K562 (cell line): ENCODE measurements around the gene GLB1L3. TPM values are rescaled to one million over a fixed set of nuclear protein-coding genes. Genes with fewer than 3 reads are reported as not detected.

ENCODE experiments used
- ATAC-seq: fragments of 200-7000 bp; cut with Tn5 transposase; 3 replicates; pipeline ENCODE4 v1.9.1; 2020; ENCODE audit warnings: moderate library complexity
- BruUV-seq: library from RNA; stranded (reverse); fragments of 400-500 nt; replicated peaks from 2 replicates; lab custom pipeline; 2021; lab: Mats Ljungman, UMichigan
- CTCF ChIA-PET: fragments of 300-600 bp; formaldehyde crosslinking; extraction: SDS; loops from one replicate; lab custom pipeline; 2021; ENCODE audit warnings: low intra/inter-chr PET ratio; lab: Yijun Ruan, JAX
- POLR2A ChIA-PET: fragments of 300-600, 350-650 bp; sonication (Branson Sonifier 250); formaldehyde crosslinking; extraction: SDS; loops from one replicate; lab custom pipeline; 2021; ENCODE audit warnings: antibody characterized with exemption, inconsistent platforms; lab: Yijun Ruan, JAX
- DNase-seq, 4 experiments: peaks; one replicate each; pipeline versions ENCODE4 v3.0.0 to v3.0.0-alpha.2; 2011 to 2018; ENCODE audit warnings: low spot score in 3 of 4, mixed read lengths in 3 of 4; ENCODE audit errors: extremely low read depth in 1 of 4
- FAIRE-seq: peaks from 2 replicates; lab custom pipeline; 2011; peaks lifted over from hg19 to GRCh38; lab: Jason Lieb, UNC
- H2AFZ ChIP-seq: 2 replicates; pipeline ENCODE4 v1.6.0; 2011; ENCODE audit warnings: low read depth, low read length, control low read depth, inconsistent platforms
- H3K27ac ChIP-seq: fragments of 200-600 bp; 3 replicates; pipeline ENCODE4 v1.8.0; 2011; ENCODE audit warnings: low read depth, mild to moderate bottlenecking, control low read depth, inconsistent platforms, low read length, moderate library complexity, mixed read lengths; ENCODE audit errors: extremely low read depth
- H3K27me3 ChIP-seq, 2 experiments: fragments of 300-600 bp in 1 of 2; 2 replicates in 1 of 2; 3 replicates in 1 of 2; pipeline versions ENCODE4 v1.6.0 to v1.8.0; 2011; ENCODE audit warnings: inconsistent platforms in 2 of 2, low read length in 2 of 2, mild to moderate bottlenecking in 1 of 2, mixed read lengths in 1 of 2, moderate library complexity in 1 of 2; ENCODE audit not compliant: control insufficient read depth in 2 of 2, insufficient read depth in 2 of 2
- H3K36me3 ChIP-seq: fragments of 300-600 bp; 3 replicates; pipeline ENCODE4 v1.8.0; 2011; ENCODE audit warnings: mild to moderate bottlenecking, low read length, inconsistent platforms; ENCODE audit not compliant: control insufficient read depth, insufficient read depth
- H3K4me1 ChIP-seq, 2 experiments: fragments of 200-600 bp in 1 of 2; replicated peaks in 1 of 2; 2 replicates in 1 of 2; 3 replicates in 1 of 2; pipeline versions ENCODE4 v1.5.1 to v1.8.0; 2011; ENCODE audit warnings: inconsistent platforms in 2 of 2, low read length in 2 of 2, mild to moderate bottlenecking in 1 of 2, mixed read lengths in 1 of 2, moderate library complexity in 1 of 2; ENCODE audit not compliant: control insufficient read depth in 2 of 2, insufficient read depth in 2 of 2
- H3K4me2 ChIP-seq: 2 replicates; pipeline ENCODE4 v1.6.1; 2011; ENCODE audit warnings: low read length, control low read depth, inconsistent platforms, mixed read lengths; ENCODE audit not compliant: insufficient read depth
- H3K4me3 ChIP-seq: fragments of 200-600 bp; sonication (generic), shearing (Covaris generic); 2 replicates; pipeline ENCODE4 v1.5.1; 2016; ENCODE audit warnings: control low read depth, inconsistent platforms
- H3K79me2 ChIP-seq: fragments of 200-600 bp; 3 replicates; pipeline ENCODE4 v1.8.0; 2011; ENCODE audit warnings: low read length, inconsistent platforms; ENCODE audit not compliant: control insufficient read depth, insufficient read depth
- H3K9ac ChIP-seq, 2 experiments: 2 replicates each; pipeline versions ENCODE4 v1.6.0 to v1.6.1; 2011; ENCODE audit warnings: low read depth in 2 of 2, low read length in 2 of 2, control low read depth in 1 of 2, inconsistent platforms in 1 of 2, mild to moderate bottlenecking in 1 of 2, mixed read lengths in 1 of 2; ENCODE audit not compliant: insufficient read depth in 1 of 2
- H3K9me1 ChIP-seq: one replicate; pipeline ENCODE4 v1.6.0; 2011; ENCODE audit warnings: inconsistent platforms, mild to moderate bottlenecking, low read length, moderate library complexity; ENCODE audit not compliant: control insufficient read depth, insufficient read depth
- H3K9me3 ChIP-seq: replicated peaks from 2 replicates; pipeline ENCODE4 v1.5.1; 2011; ENCODE audit warnings: low read depth, low read length, inconsistent platforms; ENCODE audit not compliant: control insufficient read depth, insufficient read depth
- H4K20me1 ChIP-seq: replicated peaks from 2 replicates; pipeline ENCODE4 v1.6.1; 2011; ENCODE audit warnings: low read length, inconsistent platforms, mixed read lengths; ENCODE audit not compliant: control insufficient read depth, insufficient read depth
- CTCFL ChIP-seq: IDR thresholded peaks from 2 replicates; pipeline ENCODE4 v1.6.1; 2011; ENCODE audit warnings: borderline replicate concordance, low read depth, mild to moderate bottlenecking, moderate library complexity, low read length; ENCODE audit not compliant: insufficient read depth, poor library complexity, severe bottlenecking
- CXXC5 ChIP-seq: fragments of 250-450 bp; sonication (Bioruptor Pico); IDR thresholded peaks from 2 replicates; pipeline ENCODE4 v1.8.0; 2022; ENCODE audit warnings: inconsistent platforms, mild to moderate bottlenecking, moderate library complexity
- E2F1 ChIP-seq: sonication (generic); formaldehyde crosslinking; IDR thresholded peaks from 2 replicates; pipeline ENCODE4 v1.8.1; 2023; ENCODE audit warnings: mild to moderate bottlenecking, missing genetic modification reagents, moderate library complexity
- EWSR1 ChIP-seq: fragments of 450-650 bp; IDR thresholded peaks from 2 replicates; pipeline ENCODE4 v1.6.1; 2018; ENCODE audit warnings: borderline replicate concordance, mild to moderate bottlenecking, low read depth, moderate library complexity; ENCODE audit not compliant: partially characterized antibody
- FOXJ3 ChIP-seq: sonication (generic); formaldehyde crosslinking; IDR thresholded peaks from 2 replicates; pipeline ENCODE4 v1.4.0; 2020; ENCODE audit warnings: mild to moderate bottlenecking, missing genetic modification reagents
- FOXK1 ChIP-seq: sonication (generic); formaldehyde crosslinking; IDR thresholded peaks from 2 replicates; pipeline ENCODE4 v1.8.0; 2022; ENCODE audit warnings: missing genetic modification reagents, mild to moderate bottlenecking, borderline replicate concordance
- JUND ChIP-seq, 2 experiments: IDR thresholded peaks; 2 replicates in 1 of 2; 3 replicates in 1 of 2; pipeline ENCODE4 v1.6.1; 2011; ENCODE audit warnings: borderline replicate concordance in 2 of 2, low read depth in 2 of 2, low read length in 2 of 2, improper control_type of control experiment in 1 of 2, missing biosample characterization in 1 of 2, missing genetic modification characterization in 1 of 2, missing genetic modification reagents in 1 of 2
- NCOA2 ChIP-seq, 2 experiments: fragments of 450-650 bp; IDR thresholded peaks; 2 replicates each; pipeline ENCODE4 v1.6.1; 2018; ENCODE audit warnings: mild to moderate bottlenecking in 2 of 2, moderate library complexity in 1 of 2; ENCODE audit not compliant: partially characterized antibody in 2 of 2
- RAD21 ChIP-seq, 2 experiments: fragments of 250-450 bp in 1 of 2; fragments of 450-650 bp in 1 of 2; sonication (Bioruptor Pico) in 1 of 2; formaldehyde crosslinking in 1 of 2; IDR thresholded peaks in 1 of 2; conservative IDR thresholded peaks in 1 of 2; 2 replicates each; pipeline versions ENCODE4 v1.4.0 to v1.8.0; 2020 to 2022; ENCODE audit warnings: mild to moderate bottlenecking in 2 of 2, moderate library complexity in 1 of 2
- TEAD1 ChIP-seq, 2 experiments: fragments of 450-650 bp in 1 of 2; sonication (generic) in 1 of 2; formaldehyde crosslinking; IDR thresholded peaks; 2 replicates each; pipeline versions ENCODE4 v1.4.0 to v1.8.0; 2020 to 2022; ENCODE audit warnings: mild to moderate bottlenecking in 2 of 2, missing genetic modification reagents in 1 of 2
- TSC22D4 ChIP-seq: fragments of 450-650 bp; IDR thresholded peaks from 2 replicates; pipeline ENCODE4 v1.6.1; 2016; ENCODE audit warnings: missing genetic modification characterization, missing biosample characterization, control low read depth
- XRCC4 ChIP-seq: IDR thresholded peaks from one replicate; pipeline ENCODE4 v1.6.1; 2011; ENCODE audit not compliant: insufficient read depth, insufficient read length; ENCODE audit errors: extremely low read depth
- ZFPM2 ChIP-seq: fragments of 250-450 bp; sonication (Bioruptor Pico); IDR thresholded peaks from 2 replicates; pipeline ENCODE4 v1.5.1; 2022; ENCODE audit warnings: mild to moderate bottlenecking
- ZNF695 ChIP-seq: fragments of 450-650 bp; formaldehyde crosslinking; IDR thresholded peaks from 2 replicates; pipeline ENCODE4 v1.4.0; 2020; ENCODE audit warnings: mild to moderate bottlenecking, moderate library complexity
- WGBS: fragments of 100-300 bp; shearing (Covaris generic); methylation state at CpG from one replicate; pipeline ENCODE4 v1.1.6; 2016; ENCODE audit warnings: low coverage, mixed read lengths; ENCODE audit not compliant: insufficient coverage; ENCODE audit errors: missing lambda C conversion rate; 5-methylcytosine and 5-hydroxymethylcytosine counted together
- in situ Hi-C: fragments of 300-500 bp; cut with MboI; formaldehyde crosslinking; loops from 4 replicates; pipeline ENCODE4 v1.15.0; 2018; ENCODE audit warnings: inconsistent platforms, mixed read lengths
- intact Hi-C: fragments of 100-400 bp; cut with micrococcal nuclease; formaldehyde crosslinking; loops from 2 replicates; pipeline ENCODE4 v1.14.2; 2022
- polyA plus RNA-seq, 8 experiments: library from polyadenylated mRNA; depleted of rRNA in 4 of 8; stranded (reverse) in 5 of 8; unstranded in 3 of 8; fragments of >200 nt; fragmentation: Nextera tagmentation in 2 of 8; fragmentation: Illumina TruSeq in 1 of 8; extraction: Ambion mirVana in 2 of 8; extraction: Trizol in 1 of 8; gene quantifications; 2 replicates each; pipeline versions ENCODE4 v1.2.1 to v1.2.3, GENCODE V29; 2011 to 2014; ENCODE audit warnings: inconsistent platforms in 1 of 8, missing spikeins in 1 of 8
- total RNA-seq, 7 experiments: library from RNA; depleted of rRNA in 6 of 7; stranded (reverse); fragments of >200 nt in 6 of 7; fragmentation: Illumina TruSeq in 2 of 7; extraction: Trizol in 2 of 7; gene quantifications; 2 replicates each; pipeline versions ENCODE4 v1.2.1 to v1.2.3, GENCODE V29; 2011 to 2021; ENCODE audit warnings: low replicate concordance in 1 of 7

The GLB1L3 gene
- total and polyA plus RNA-seq, 9 of the 15 experiments (the other 6 are each of a cell fraction or from before 2014, with no cell fraction given), result 0.18 to 3.3 (median 0.49) TPM

DNA sequence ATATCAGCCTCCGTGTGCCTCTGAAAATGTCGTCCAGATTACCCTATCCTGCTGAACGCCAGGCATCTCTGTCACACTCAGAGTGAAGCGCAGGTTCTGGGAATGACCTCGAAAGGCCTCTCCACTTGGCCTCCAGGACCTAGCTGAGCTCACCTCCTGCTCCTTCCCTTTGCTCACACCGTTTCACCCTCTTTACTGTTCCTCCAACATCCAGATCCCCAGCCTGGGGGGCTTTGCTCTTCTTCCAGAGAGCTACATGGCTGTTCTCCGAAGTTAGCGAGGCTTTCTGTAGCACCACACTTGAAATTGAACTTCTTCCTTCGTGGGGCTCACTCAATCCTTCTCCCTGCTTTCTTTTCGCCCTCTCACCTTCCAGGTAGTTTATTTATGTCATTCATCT lies 83.5 kb downstream of the GLB1L3 start (continued):
- no peak for TF ChIP-seq TEAD1 (CRISPR knock-in tag; IDR thresholded peaks at IDR 0.05)
- TF ChIP-seq EWSR1, result no peak
- TF ChIP-seq CTCFL, result no peak
- no peak for TF ChIP-seq CXXC5 (CRISPR knock-in tag)
- no peak for TF ChIP-seq FOXK1 (CRISPR knock-in tag)
- no peak for TF ChIP-seq ZNF695 (CRISPR knock-in tag)

DNA sequence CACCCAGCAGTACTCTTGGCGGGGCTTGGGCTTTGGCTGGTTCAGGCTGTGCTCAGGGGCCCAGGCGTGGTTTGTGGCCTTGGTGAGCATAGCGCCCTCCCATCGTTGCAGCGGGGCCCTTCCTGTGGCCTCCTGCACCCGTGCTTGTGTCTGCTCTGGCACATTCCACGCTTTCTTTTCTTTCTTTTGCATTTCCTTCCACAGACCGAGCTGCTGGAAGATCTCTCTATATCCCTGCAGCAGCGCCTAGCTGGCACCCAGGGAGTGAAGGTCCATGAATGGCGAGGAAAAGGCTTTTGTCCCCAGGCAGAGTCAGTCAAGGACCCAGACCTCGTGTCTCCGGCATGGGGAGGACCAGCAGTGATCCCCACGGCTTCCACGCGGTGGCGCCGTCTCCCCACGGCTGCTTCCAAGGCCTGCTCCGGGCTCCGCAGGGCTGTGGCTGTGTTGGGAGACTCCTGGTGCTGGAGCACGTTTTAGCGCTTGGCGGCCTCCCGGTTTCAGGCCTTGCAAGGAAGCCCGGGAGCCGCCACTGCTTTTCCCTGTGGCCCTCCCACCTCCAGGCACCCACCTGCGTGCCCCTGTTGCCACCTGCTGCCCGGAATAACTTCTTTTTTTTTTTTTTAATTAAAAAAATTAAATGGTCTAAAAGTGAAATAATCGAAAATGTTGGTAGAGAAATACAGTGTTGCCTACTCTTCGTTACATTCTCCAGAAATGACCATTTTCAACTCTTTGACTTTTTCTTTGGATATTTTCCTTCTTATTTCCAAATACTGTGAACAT lies 84.1 kb downstream of the GLB1L3 start:
- WGBS, result 25% methylated on average over 28 of the region's 30 CpGs
- no TSS peak for BruUV-seq
- H3K27me3 ChIP-seq, result no peaks in the 10 kb centered on the region
- DNase-seq, result peak; percentile 87 to 89 (median 88)
- intact Hi-C loops (loop anchor here (2.0 kb wide), 1 partner anchor 367 kb away; no protein-coding TSS in a partner anchor), in situ Hi-C loops (no loop called here)
- peaks cover 3% of the 10 kb centered on the region; the same call in 2 of the 3 replicates for H3K36me3 ChIP-seq
- H4K20me1 ChIP-seq, result no peaks in the 10 kb centered on the region
- peaks cover 10 to 21% of the 10 kb centered on the region in 2 experiments; a peak in 4 of 5 replicates for H3K4me1 ChIP-seq
- H3K9me1 ChIP-seq, result peaks cover 4% of the 10 kb centered on the region
- peak; percentile 99 for ATAC-seq
- peak overlapping the region in 1 of 2 experiments; percentile 73; a peak in 2 of 4 replicates for H3K9ac ChIP-seq
- FAIRE-seq, result peak; percentile 92
- peak overlapping the region; percentile 88 for H2AFZ ChIP-seq
- no peak overlapping the region for H3K4me2 ChIP-seq
- H3K4me3 ChIP-seq, result no peak overlapping the region
- ChIA-PET POLR2A (no interaction called here), CTCF (interaction anchor here (0.7 kb wide), 1 partner anchor 21 kb away, joined by 5 read pairs; no protein-coding TSS in a partner anchor)
- H3K9me3 ChIP-seq, result no peaks in the 10 kb centered on the region
- no peaks in the 10 kb centered on the region for H3K79me2 ChIP-seq
- H3K27ac ChIP-seq, result no peak overlapping the region
- TF ChIP-seq TSC22D4 (tag) (no peak), E2F1 (CRISPR knock-in tag) (no peak), JUND (IDR thresholded peaks at IDR 0.05; ENCODE audit: borderline replicate concordance, low read depth, low read length) (peak; percentile 38; the same call in 1 of the 2 replicates), JUND (tag; IDR thresholded peaks at IDR 0.05; ENCODE audit: borderline replicate concordance, low read depth, low read length) (no peak; the same call in 2 of the 3 replicates), NCOA2 (IDR thresholded peaks at IDR 0.05; ENCODE audit: partially characterized antibody in 2 of 2) (no peak), XRCC4 (no peak), ZFPM2 (no peak), RAD21 (CRISPR knock-in tag; conservative IDR thresholded peaks at IDR 0.05 in 1 of 2, IDR thresholded peaks at IDR 0.05 in 1 of 2) (peak; percentile 93 to 94), FOXJ3 (CRISPR knock-in tag) (no peak)
